ENCODE results near the gene EPN2. TPM values are rescaled to one million over a fixed set of nuclear protein-coding genes. Genes with fewer than 3 reads are reported as not detected.

Gene EPN2
- total and polyA plus RNA-seq, 3 donors from 2014 or later: 60.0 to 66.5 (median 61.1) TPM

DNA sequence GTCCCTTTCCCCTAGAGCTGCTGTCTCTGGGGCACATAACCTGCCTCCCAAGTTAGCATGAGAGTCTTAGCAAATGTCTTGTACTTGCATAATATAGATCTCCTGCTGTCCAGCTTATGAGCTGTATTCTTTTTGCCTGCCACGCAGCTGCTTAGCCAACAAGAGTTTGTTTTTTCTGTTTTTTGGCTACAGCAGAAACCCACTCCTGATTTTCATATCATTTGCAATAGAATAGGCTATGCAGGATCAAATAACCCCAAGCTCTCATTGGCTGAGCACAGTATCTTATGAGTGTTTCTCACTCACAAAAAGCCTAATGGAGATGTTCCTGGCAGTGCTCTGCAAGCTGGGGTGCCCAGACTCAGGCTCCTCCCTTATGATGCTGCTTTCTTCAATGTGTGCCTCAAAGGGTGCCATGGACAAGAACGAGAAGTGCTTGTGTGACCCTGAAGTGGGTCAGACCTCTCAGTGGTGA is 102.2 kb downstream of the EPN2 start:
- H3K4me3 ChIP-seq: no peak overlapping the region
- H3K27me3 ChIP-seq: no peaks in the 10 kb centered on the region
- H3K9me3 ChIP-seq: no peaks in the 10 kb centered on the region
- H3K36me3 ChIP-seq (ENCODE audit: low read depth, missing control alignments): no peaks in the 10 kb centered on the region
- no peak overlapping the region for H3K27ac ChIP-seq
- no peak for DNase-seq
- intact Hi-C loops (cut with DNase I; ENCODE audit: low total_unique reads): no loop called here
- H3K4me1 ChIP-seq: no peaks in the 10 kb centered on the region
- TF ChIP-seq CTCF (IDR thresholded peaks at IDR 0.05) (no peak), POLR2A (IDR thresholded peaks at IDR 0.05) (no peak)
- 62 to 67% methylated on average over 2 of the region's 2 CpGs for WGBS, 2 donors

- Histone ChIP-seq H3K27me3 (no peaks in the 10 kb centered on the region), H3K4me1 (peaks cover 5% of the 10 kb centered on the region), H3K4me3 (no peak overlapping the region), H3K36me3 (ENCODE audit: low read depth, missing control alignments) (no peaks in the 10 kb centered on the region), H3K27ac (no peak overlapping the region), H3K9me3 (no peaks in the 10 kb centered on the region)
- no peak for TF ChIP-seq CTCF (IDR thresholded peaks at IDR 0.05)
- TF ChIP-seq POLR2A (IDR thresholded peaks at IDR 0.05): no peak
- DNase-seq: no peak
- 61 to 67% methylated on average over 7 of the region's 7 CpGs for WGBS, 2 donors
- intact Hi-C loops (cut with DNase I; ENCODE audit: low total_unique reads): no loop called here
These were observed 104.1 kb downstream of the EPN2 start for GRCh38 chr17:19341211-19341631.

DNA sequence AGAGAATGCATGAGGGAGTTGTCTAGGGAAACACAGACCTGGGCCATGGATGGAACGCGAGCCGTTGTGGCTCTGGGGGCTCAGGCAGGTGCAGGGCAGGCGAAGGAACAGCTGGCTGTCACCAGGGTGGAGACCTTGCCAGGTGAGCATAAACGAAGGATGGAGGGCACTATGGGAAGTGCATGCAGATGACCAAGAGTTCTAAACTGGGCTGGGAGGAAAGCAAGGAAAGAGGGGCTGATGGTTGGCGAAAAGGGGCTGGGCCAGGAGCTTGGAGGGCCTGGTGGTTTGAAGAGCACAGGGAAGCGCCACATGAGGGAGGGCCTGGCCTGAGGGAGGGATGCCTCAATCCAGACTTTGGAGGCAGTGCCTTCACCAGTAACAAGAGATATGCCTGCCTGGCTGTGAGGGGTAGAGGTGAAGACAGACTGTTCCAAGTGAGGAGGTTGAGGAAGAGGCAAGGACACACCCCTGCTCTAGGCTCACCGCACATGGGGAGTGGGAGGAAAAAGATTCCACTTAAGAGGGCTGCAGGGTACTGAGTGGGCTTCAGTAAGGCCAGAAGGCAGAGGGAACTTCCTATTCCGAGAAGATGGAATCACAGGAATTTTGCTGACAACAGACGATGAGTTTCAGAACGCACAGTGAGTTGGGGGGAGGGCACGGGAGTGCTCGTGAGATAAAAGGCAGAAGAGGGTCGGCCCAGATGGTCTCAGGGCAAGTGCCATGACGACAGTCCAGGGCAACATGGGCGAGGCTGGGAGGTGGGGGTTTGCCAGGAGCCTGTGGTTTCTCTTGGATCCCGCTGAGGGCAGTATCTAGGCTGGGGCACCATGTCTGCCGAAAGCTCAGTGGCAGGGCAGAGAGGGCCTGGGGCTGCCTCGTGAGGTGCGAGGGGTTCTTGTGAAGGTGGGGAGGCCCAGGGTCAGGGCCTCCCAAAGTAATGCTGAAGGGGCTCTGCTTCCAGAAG is 104.8 kb downstream of the EPN2 start:
- Histone ChIP-seq H3K9me3 (no peaks in the 10 kb centered on the region), H3K4me1 (peaks cover 12% of the 10 kb centered on the region), H3K27me3 (no peaks in the 10 kb centered on the region), H3K27ac (peak overlapping the region in 1 of 2 donors; percentile 59), H3K36me3 (ENCODE audit: low read depth, missing control alignments) (no peaks in the 10 kb centered on the region), H3K4me3 (no peak overlapping the region)
- WGBS, 2 donors: 68 to 71% methylated on average over 16 to 20 of the region's 20 CpGs
- intact Hi-C loops (cut with DNase I; ENCODE audit: low total_unique reads): no loop called here
- TF ChIP-seq POLR2A (IDR thresholded peaks at IDR 0.05): no peak
- no peak for TF ChIP-seq CTCF (IDR thresholded peaks at IDR 0.05)
- no peak for DNase-seq

DNA sequence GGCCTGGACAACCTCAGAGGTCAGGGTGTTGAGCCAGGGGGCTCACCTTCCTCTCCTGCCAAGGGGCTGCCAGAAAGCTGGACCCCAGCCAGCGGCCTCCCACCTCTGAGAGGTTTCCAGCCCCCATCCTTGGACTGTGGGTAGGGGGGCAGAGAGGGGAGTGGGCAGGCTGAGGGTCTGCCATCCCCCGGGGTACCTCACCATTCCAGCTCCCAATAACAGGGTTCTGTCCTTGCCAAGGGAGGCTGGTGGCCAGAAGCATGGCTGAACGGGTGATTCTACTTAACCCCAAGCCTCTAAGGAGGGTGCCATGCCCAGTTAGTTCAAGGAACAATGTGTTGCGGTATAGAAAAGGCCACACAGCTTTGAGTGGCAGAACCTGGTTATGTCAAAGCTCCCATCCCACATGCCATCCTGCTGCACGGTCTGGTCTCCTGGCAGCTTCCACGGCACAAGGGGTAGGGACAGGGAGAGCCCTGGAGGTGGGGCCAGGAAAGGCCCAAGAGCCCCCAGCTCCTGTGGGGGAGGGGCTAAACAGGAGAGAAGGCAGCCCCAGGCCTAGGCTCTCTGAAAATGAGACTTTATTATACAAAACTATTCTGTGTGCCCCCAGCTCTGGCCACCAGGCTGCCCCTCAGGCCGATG is 105.6 kb downstream of the EPN2 start:
- peak overlapping the region in 1 of 2 donors; percentile 59 for H3K27ac ChIP-seq
- no peak for DNase-seq
- intact Hi-C loops (cut with DNase I; ENCODE audit: low total_unique reads): no loop called here
- H3K9me3 ChIP-seq: no peaks in the 10 kb centered on the region
- H3K4me1 ChIP-seq: peaks cover 18% of the 10 kb centered on the region
- TF ChIP-seq POLR2A (IDR thresholded peaks at IDR 0.05): no peak
- no peak for TF ChIP-seq CTCF (IDR thresholded peaks at IDR 0.05)
- H3K36me3 ChIP-seq (ENCODE audit: low read depth, missing control alignments): no peaks in the 10 kb centered on the region
- H3K4me3 ChIP-seq: no peak overlapping the region
- H3K27me3 ChIP-seq: no peaks in the 10 kb centered on the region
- 67 to 78% methylated on average over 3 to 7 of the region's 7 CpGs for WGBS, 2 donors

Data from testis (tissue), 3 donors.